K562 (cell line): Measurements from ENCODE around the gene SLC25A26. TPM values are rescaled to one million over a fixed set of nuclear protein-coding genes. Genes with fewer than 3 reads are reported as not detected.

ENCODE experiments used
- ATAC-seq: fragments of 200-7000 bp; cut with Tn5 transposase; 3 replicates; pipeline ENCODE4 v1.9.1; 2020; ENCODE audit warnings: moderate library complexity
- BruUV-seq: library from RNA; stranded (reverse); fragments of 400-500 nt; replicated peaks from 2 replicates; lab custom pipeline; 2021; lab: Mats Ljungman, UMichigan
- CTCF ChIA-PET: fragments of 300-600 bp; formaldehyde crosslinking; extraction: SDS; loops from one replicate; lab custom pipeline; 2021; ENCODE audit warnings: low intra/inter-chr PET ratio; lab: Yijun Ruan, JAX
- POLR2A ChIA-PET: fragments of 300-600, 350-650 bp; sonication (Branson Sonifier 250); formaldehyde crosslinking; extraction: SDS; loops from one replicate; lab custom pipeline; 2021; ENCODE audit warnings: antibody characterized with exemption, inconsistent platforms; lab: Yijun Ruan, JAX
- DNase-seq, 4 experiments: peaks; one replicate each; pipeline versions ENCODE4 v3.0.0 to v3.0.0-alpha.2; 2011 to 2018; ENCODE audit warnings: low spot score in 3 of 4, mixed read lengths in 3 of 4; ENCODE audit errors: extremely low read depth in 1 of 4
- FAIRE-seq: peaks from 2 replicates; lab custom pipeline; 2011; peaks lifted over from hg19 to GRCh38; lab: Jason Lieb, UNC
- H2AFZ ChIP-seq: 2 replicates; pipeline ENCODE4 v1.6.0; 2011; ENCODE audit warnings: low read depth, low read length, control low read depth, inconsistent platforms
- H3K27ac ChIP-seq: fragments of 200-600 bp; 3 replicates; pipeline ENCODE4 v1.8.0; 2011; ENCODE audit warnings: low read depth, mild to moderate bottlenecking, control low read depth, inconsistent platforms, low read length, moderate library complexity, mixed read lengths; ENCODE audit errors: extremely low read depth
- H3K27me3 ChIP-seq, 2 experiments: fragments of 300-600 bp in 1 of 2; 2 replicates in 1 of 2; 3 replicates in 1 of 2; pipeline versions ENCODE4 v1.6.0 to v1.8.0; 2011; ENCODE audit warnings: inconsistent platforms in 2 of 2, low read length in 2 of 2, mild to moderate bottlenecking in 1 of 2, mixed read lengths in 1 of 2, moderate library complexity in 1 of 2; ENCODE audit not compliant: control insufficient read depth in 2 of 2, insufficient read depth in 2 of 2
- H3K36me3 ChIP-seq: fragments of 300-600 bp; 3 replicates; pipeline ENCODE4 v1.8.0; 2011; ENCODE audit warnings: mild to moderate bottlenecking, low read length, inconsistent platforms; ENCODE audit not compliant: control insufficient read depth, insufficient read depth
- H3K4me1 ChIP-seq, 2 experiments: fragments of 200-600 bp in 1 of 2; replicated peaks in 1 of 2; 2 replicates in 1 of 2; 3 replicates in 1 of 2; pipeline versions ENCODE4 v1.5.1 to v1.8.0; 2011; ENCODE audit warnings: inconsistent platforms in 2 of 2, low read length in 2 of 2, mild to moderate bottlenecking in 1 of 2, mixed read lengths in 1 of 2, moderate library complexity in 1 of 2; ENCODE audit not compliant: control insufficient read depth in 2 of 2, insufficient read depth in 2 of 2
- H3K4me2 ChIP-seq: 2 replicates; pipeline ENCODE4 v1.6.1; 2011; ENCODE audit warnings: low read length, control low read depth, inconsistent platforms, mixed read lengths; ENCODE audit not compliant: insufficient read depth
- H3K4me3 ChIP-seq: fragments of 200-600 bp; sonication (generic), shearing (Covaris generic); 2 replicates; pipeline ENCODE4 v1.5.1; 2016; ENCODE audit warnings: control low read depth, inconsistent platforms
- H3K79me2 ChIP-seq: fragments of 200-600 bp; 3 replicates; pipeline ENCODE4 v1.8.0; 2011; ENCODE audit warnings: low read length, inconsistent platforms; ENCODE audit not compliant: control insufficient read depth, insufficient read depth
- H3K9ac ChIP-seq, 2 experiments: 2 replicates each; pipeline versions ENCODE4 v1.6.0 to v1.6.1; 2011; ENCODE audit warnings: low read depth in 2 of 2, low read length in 2 of 2, control low read depth in 1 of 2, inconsistent platforms in 1 of 2, mild to moderate bottlenecking in 1 of 2, mixed read lengths in 1 of 2; ENCODE audit not compliant: insufficient read depth in 1 of 2
- H3K9me1 ChIP-seq: one replicate; pipeline ENCODE4 v1.6.0; 2011; ENCODE audit warnings: inconsistent platforms, mild to moderate bottlenecking, low read length, moderate library complexity; ENCODE audit not compliant: control insufficient read depth, insufficient read depth
- H3K9me3 ChIP-seq: replicated peaks from 2 replicates; pipeline ENCODE4 v1.5.1; 2011; ENCODE audit warnings: low read depth, low read length, inconsistent platforms; ENCODE audit not compliant: control insufficient read depth, insufficient read depth
- H4K20me1 ChIP-seq: replicated peaks from 2 replicates; pipeline ENCODE4 v1.6.1; 2011; ENCODE audit warnings: low read length, inconsistent platforms, mixed read lengths; ENCODE audit not compliant: control insufficient read depth, insufficient read depth
- CAMTA2 ChIP-seq: fragments of 250-450 bp; sonication (Bioruptor Pico); conservative IDR thresholded peaks from 2 replicates; pipeline ENCODE4 v1.5.1; 2022
- HDAC1 ChIP-seq, 2 experiments: fragments of 450-650 bp; IDR thresholded peaks; 2 replicates each; pipeline ENCODE4 v1.6.1; 2016 to 2017; ENCODE audit warnings: inconsistent platforms in 1 of 2, mild to moderate bottlenecking in 1 of 2, moderate library complexity in 1 of 2
- HLTF ChIP-seq: fragments of 450-650 bp; IDR thresholded peaks from 2 replicates; pipeline ENCODE4 v1.6.1; 2016
- HMGN3 ChIP-seq: IDR thresholded peaks from 2 replicates; pipeline ENCODE4 v1.6.1; 2011; ENCODE audit warnings: borderline replicate concordance, low read depth, mild to moderate bottlenecking, mixed read lengths, low read length; ENCODE audit not compliant: insufficient read length; ENCODE audit errors: extremely low read depth
- ILK ChIP-seq: fragments of 450-650 bp; IDR thresholded peaks from 2 replicates; pipeline ENCODE4 v1.6.1; 2016; ENCODE audit warnings: missing genetic modification characterization, low read depth, mild to moderate bottlenecking, missing compliant biosample characterization, moderate library complexity, borderline replicate concordance
- MEIS2 ChIP-seq: fragments of 450-650 bp; IDR thresholded peaks from 2 replicates; pipeline ENCODE4 v1.6.1; 2014; ENCODE audit warnings: mild to moderate bottlenecking; ENCODE audit not compliant: partially characterized antibody
- MXD1 ChIP-seq: fragments of 250-450 bp; sonication (Bioruptor Pico); IDR thresholded peaks from 2 replicates; pipeline ENCODE4 v1.8.0; 2021; ENCODE audit warnings: borderline replicate concordance, mild to moderate bottlenecking, moderate library complexity; ENCODE audit not compliant: poor library complexity, severe bottlenecking
- SAP30 ChIP-seq: fragments of 200-600 bp; sonication (generic); IDR thresholded peaks from 2 replicates; pipeline ENCODE4 v1.6.1; 2012; ENCODE audit warnings: borderline replicate concordance, low read depth, mild to moderate bottlenecking, moderate library complexity, low read length, control low read depth, inconsistent platforms; ENCODE audit not compliant: insufficient read depth, poor library complexity, severe bottlenecking
- USF2 ChIP-seq: sonication (generic); formaldehyde crosslinking; IDR thresholded peaks from 2 replicates; pipeline ENCODE4 v1.5.0; 2020; ENCODE audit warnings: missing genetic modification reagents
- ZBED1 ChIP-seq: IDR thresholded peaks from 2 replicates; pipeline ENCODE4 v1.6.1; 2014
- ZFP30 ChIP-seq: fragments of 250-450 bp; sonication (Bioruptor Pico); IDR thresholded peaks from 2 replicates; pipeline ENCODE4 v1.8.0; 2022; ENCODE audit warnings: moderate library complexity, mild to moderate bottlenecking, inconsistent platforms, borderline replicate concordance
- ZHX1 ChIP-seq: fragments of 150-350 bp; conservative IDR thresholded peaks from 2 replicates; pipeline ENCODE4 v1.6.1; 2014; ENCODE audit warnings: low read length
- ZNF143 ChIP-seq: sonication (generic); formaldehyde crosslinking; IDR thresholded peaks from 2 replicates; pipeline ENCODE4 v1.9.0; 2022; ENCODE audit warnings: mild to moderate bottlenecking, missing genetic modification reagents
- ZNF311 ChIP-seq: fragments of 250-450 bp; sonication (Bioruptor Pico); IDR thresholded peaks from 2 replicates; pipeline ENCODE4 v1.4.0; 2020; ENCODE audit warnings: mild to moderate bottlenecking, moderate library complexity
- ZNF561 ChIP-seq: fragments of 450-650 bp; formaldehyde crosslinking; conservative IDR thresholded peaks from 2 replicates; pipeline ENCODE4 v1.4.0; 2020; ENCODE audit warnings: mild to moderate bottlenecking, moderate library complexity
- WGBS: fragments of 100-300 bp; shearing (Covaris generic); methylation state at CpG from one replicate; pipeline ENCODE4 v1.1.6; 2016; ENCODE audit warnings: low coverage, mixed read lengths; ENCODE audit not compliant: insufficient coverage; ENCODE audit errors: missing lambda C conversion rate; 5-methylcytosine and 5-hydroxymethylcytosine counted together
- in situ Hi-C: fragments of 300-500 bp; cut with MboI; formaldehyde crosslinking; loops from 4 replicates; pipeline ENCODE4 v1.15.0; 2018; ENCODE audit warnings: inconsistent platforms, mixed read lengths
- intact Hi-C: fragments of 100-400 bp; cut with micrococcal nuclease; formaldehyde crosslinking; loops from 2 replicates; pipeline ENCODE4 v1.14.2; 2022
- polyA plus RNA-seq, 8 experiments: library from polyadenylated mRNA; depleted of rRNA in 4 of 8; stranded (reverse) in 5 of 8; unstranded in 3 of 8; fragments of >200 nt; fragmentation: Nextera tagmentation in 2 of 8; fragmentation: Illumina TruSeq in 1 of 8; extraction: Ambion mirVana in 2 of 8; extraction: Trizol in 1 of 8; gene quantifications; 2 replicates each; pipeline versions ENCODE4 v1.2.1 to v1.2.3, GENCODE V29; 2011 to 2014; ENCODE audit warnings: inconsistent platforms in 1 of 8, missing spikeins in 1 of 8
- total RNA-seq, 7 experiments: library from RNA; depleted of rRNA in 6 of 7; stranded (reverse); fragments of >200 nt in 6 of 7; fragmentation: Illumina TruSeq in 2 of 7; extraction: Trizol in 2 of 7; gene quantifications; 2 replicates each; pipeline versions ENCODE4 v1.2.1 to v1.2.3, GENCODE V29; 2011 to 2021; ENCODE audit warnings: low replicate concordance in 1 of 7

Gene SLC25A26
- total and polyA plus RNA-seq, 9 of the 15 experiments (the other 6 are each of a cell fraction or from before 2014, with no cell fraction given): 7.2 to 29.1 (median 12.6) TPM

GRCh38 chr3:66415867-66416428 is 195.1 kb downstream of the SLC25A26 start:
- POLR2A ChIA-PET: no interaction called here
- H3K36me3 ChIP-seq: no peaks in the 10 kb centered on the region
- CTCF ChIA-PET: no interaction called here
- FAIRE-seq: no peak
- no peak overlapping the region for H3K4me2 ChIP-seq
- H3K4me1 ChIP-seq: peaks cover 0 to 10% of the 10 kb centered on the region in 2 experiments; a peak in 2 of 5 replicates
- 2% methylated on average over 3 of the region's 5 CpGs for WGBS
- H3K4me3 ChIP-seq: no peak overlapping the region
- H3K9me1 ChIP-seq: no peaks in the 10 kb centered on the region
- no peak overlapping the region for H3K9ac ChIP-seq
- H3K27ac ChIP-seq: no peak overlapping the region
- no peak for DNase-seq
- in situ Hi-C loops: no loop called here
- no TSS peak for BruUV-seq
- no peak for ATAC-seq
- H3K79me2 ChIP-seq: no peaks in the 10 kb centered on the region
- H4K20me1 ChIP-seq: no peaks in the 10 kb centered on the region; the same call in 1 of the 2 replicates
- intact Hi-C loops: no loop called here
- peaks cover 0 to 26% of the 10 kb centered on the region in 2 experiments; a peak in 3 of 5 replicates for H3K27me3 ChIP-seq
- no peak for TF ChIP-seq HMGN3
- no peak for TF ChIP-seq SAP30
- TF ChIP-seq ILK: no peak
- no peak for TF ChIP-seq MXD1 (CRISPR knock-in tag)
- TF ChIP-seq ZNF311 (CRISPR knock-in tag): no peak
- TF ChIP-seq USF2 (CRISPR knock-in tag): no peak
- no peak for TF ChIP-seq ZNF143 (CRISPR knock-in tag)
- TF ChIP-seq ZBED1: no peak
- no peak for TF ChIP-seq MEIS2
- TF ChIP-seq HDAC1 (IDR thresholded peaks at IDR 0.05): no peak
- TF ChIP-seq CAMTA2: no peak
- no peak for TF ChIP-seq ZNF561
- no peak for TF ChIP-seq ZFP30
- TF ChIP-seq HLTF: no peak
- no peak for TF ChIP-seq ZHX1
- TF ChIP-seq, all 486 proteins: peak for 0
- Histone ChIP-seq H2AFZ (no peak overlapping the region), H3K9me3 (no peaks in the 10 kb centered on the region)
